HG03108 (cell line): ENCODE results near the gene TTC4.
"Not testable (repeated sequence)": the region's sequence is repeated elsewhere in the genome, so short reads cannot be mapped to it uniquely, and the experiment has no call there.

ENCODE experiments used
- ATAC-seq: cut with Tn5 transposase; IDR thresholded peaks from one replicate; pipeline ENCODE4 v1.9.1; 2021; ENCODE audit warnings: moderate library complexity; ENCODE audit not compliant: unreplicated experiment

Gene TTC4

GRCh38 chr1:54748094-54748835 lies 32.6 kb downstream of the TTC4 start:
- ATAC-seq: no peak

- no peak for ATAC-seq
Measured at GRCh38 chr1:54750596-54750995, 34.9 kb downstream of the TTC4 start.

GRCh38 chr1:54751426-54751825 lies 35.8 kb downstream of the TTC4 start:
- no peak for ATAC-seq

- ATAC-seq: no peak
Measured at GRCh38 chr1:54754045-54754444, 38.4 kb downstream of the TTC4 start.

- ATAC-seq: no peak
Measured at GRCh38 chr1:54754486-54755285, 39.0 kb downstream of the TTC4 start.

GRCh38 chr1:54757833-54758232 lies 42.2 kb downstream of the TTC4 start:
- no peak for ATAC-seq

- ATAC-seq: no peak
Measured at GRCh38 chr1:54758678-54759348, 43.2 kb downstream of the TTC4 start.

- no peak for ATAC-seq
Measured at GRCh38 chr1:54763816-54764132, 48.1 kb downstream of the TTC4 start.

GRCh38 chr1:54764133-54764921 lies 48.7 kb downstream of the TTC4 start, which contains the start of gene PARS2:
TSS of gene PARS2 (minus strand) at chr1:54764523. CDS start at chr1:54759161, 5,362 bp downstream.
- peak; percentile 97 for ATAC-seq

- ATAC-seq: peak; percentile 4
Measured at GRCh38 chr1:54764922-54765561, 49.4 kb downstream of the TTC4 start.

- ATAC-seq: no peak
Measured at GRCh38 chr1:54766726-54767125, 51.1 kb downstream of the TTC4 start.

GRCh38 chr1:54767526-54767925 lies 51.9 kb downstream of the TTC4 start:
- ATAC-seq: no peak

- ATAC-seq: no peak
Measured at GRCh38 chr1:54768093-54768492, 52.4 kb downstream of the TTC4 start.

- ATAC-seq: no peak
Measured at GRCh38 chr1:54772951-54773350, 57.3 kb downstream of the TTC4 start.

GRCh38 chr1:54774820-54775498 lies 59.3 kb downstream of the TTC4 start:
- no peak for ATAC-seq

- not testable (repeated sequence) for ATAC-seq
Measured at GRCh38 chr1:54775828-54776721, 60.4 kb downstream of the TTC4 start.

GRCh38 chr1:54777011-54777410 lies 61.4 kb downstream of the TTC4 start:
- no peak for ATAC-seq

GRCh38 chr1:54777431-54777830 lies 61.8 kb downstream of the TTC4 start:
- no peak for ATAC-seq
